HG03460 (cell line): ENCODE data around the gene EML1.

ENCODE experiments used
- ATAC-seq: cut with Tn5 transposase; IDR thresholded peaks from one replicate; pipeline ENCODE4 v1.9.1; 2021; ENCODE audit not compliant: unreplicated experiment

Gene EML1

DNA sequence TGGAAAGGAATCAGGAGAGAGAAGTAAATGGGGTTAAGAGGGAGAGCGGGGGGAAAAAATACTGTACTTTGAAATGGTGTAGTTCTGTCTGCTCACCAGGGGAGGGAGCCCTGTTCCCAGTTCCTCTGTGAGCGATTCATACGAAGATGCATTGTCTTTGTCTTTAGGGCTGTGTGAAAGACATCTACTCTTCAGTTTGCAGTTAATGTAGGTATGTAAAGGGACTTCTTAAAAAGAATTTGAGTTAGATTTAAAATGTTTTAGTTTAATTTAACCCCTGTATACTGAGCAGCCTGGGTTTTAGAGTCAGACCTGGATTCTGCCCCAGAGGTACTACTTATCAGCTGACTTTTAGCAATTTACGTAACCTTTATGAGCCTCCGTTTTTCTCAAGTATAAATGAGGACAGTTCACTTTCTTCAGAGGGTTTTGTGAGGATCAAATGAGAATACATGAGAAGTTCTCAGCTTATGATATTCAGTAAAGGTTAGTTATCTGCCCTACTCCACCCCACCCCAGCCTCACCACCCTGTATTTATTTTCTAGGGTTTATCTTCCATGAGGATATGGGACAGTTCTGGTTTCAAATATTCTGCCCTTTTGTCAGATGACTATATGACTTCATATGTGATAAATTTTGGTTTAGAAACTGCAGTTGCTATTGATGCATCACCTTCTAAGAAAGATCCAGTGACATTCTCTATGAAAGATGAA, 189.5 kb downstream of the EML1 start:
- ATAC-seq, result peak; percentile 65

DNA sequence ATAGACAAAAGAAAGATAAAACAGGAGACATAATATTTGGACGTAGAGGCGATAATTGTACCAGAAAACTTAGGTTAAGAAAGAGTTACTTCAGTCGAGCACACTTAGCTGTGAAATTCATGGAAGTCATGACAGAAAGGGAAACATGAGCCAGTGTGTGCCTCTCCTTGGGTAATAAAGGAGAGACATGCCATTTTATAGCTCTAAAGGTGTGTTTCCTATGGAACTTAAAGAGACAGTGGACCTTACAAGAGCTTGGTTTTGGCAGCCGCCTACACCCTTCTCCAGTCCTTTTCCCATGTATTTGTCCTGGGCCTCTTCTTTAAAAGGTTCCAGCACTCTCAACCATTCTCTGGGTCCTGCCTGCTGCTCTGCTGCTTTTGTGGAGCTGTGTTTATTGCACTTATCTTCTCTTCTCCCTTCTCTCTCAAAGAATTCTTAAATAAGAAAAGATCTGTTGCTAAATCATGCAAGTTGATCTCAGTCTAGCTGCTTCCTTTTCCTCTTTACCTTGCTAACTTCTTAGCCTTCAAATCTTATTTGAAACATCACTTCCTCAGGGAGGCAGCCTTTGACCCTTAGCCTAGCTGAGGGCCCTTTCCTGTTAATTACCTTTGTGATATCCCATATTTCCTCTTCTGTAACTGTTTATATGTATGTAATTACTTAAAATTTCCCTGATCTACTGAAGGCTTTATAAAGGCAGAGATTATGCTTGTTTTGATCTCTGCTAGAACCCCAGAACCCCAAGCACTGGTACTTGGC, 190.2 kb downstream of the EML1 start:
- ATAC-seq, result no peak

DNA sequence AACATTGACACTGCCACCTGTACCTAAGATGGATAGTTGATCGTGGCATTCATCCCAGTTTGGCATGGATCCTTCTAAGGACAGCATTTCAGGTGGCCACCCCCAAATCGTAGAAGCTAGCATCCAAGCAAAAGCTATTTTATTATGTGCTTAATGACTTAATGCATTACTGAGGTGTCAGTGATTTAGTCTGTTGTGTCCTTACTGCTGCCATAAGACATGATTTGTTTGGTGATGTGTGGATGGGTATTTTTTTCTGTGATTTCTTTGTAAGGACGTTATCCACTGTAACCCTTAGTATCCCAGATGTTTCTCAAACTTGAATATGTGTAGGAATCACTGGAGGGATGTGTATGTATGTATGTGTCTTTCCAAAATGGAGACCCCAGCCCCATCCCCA, 190.8 kb downstream of the EML1 start:
- no peak for ATAC-seq

DNA sequence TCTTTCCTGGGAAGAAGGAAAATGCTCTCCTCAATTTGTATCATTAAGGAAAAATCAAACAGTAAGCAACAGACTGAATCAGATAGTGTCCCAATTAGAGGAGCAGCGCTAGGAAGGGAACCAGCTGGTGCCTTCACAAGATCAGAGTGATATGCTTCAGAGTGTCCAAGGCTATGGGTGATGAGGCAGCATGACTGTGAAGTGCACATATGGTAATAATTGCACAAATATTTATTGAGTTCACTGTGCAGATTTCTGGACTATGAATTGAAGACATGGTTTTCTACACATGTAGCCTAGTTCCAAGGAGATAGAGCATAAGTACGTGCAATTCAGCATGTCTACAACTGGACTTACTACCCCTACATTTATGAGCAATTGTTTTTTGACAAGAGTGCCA, 193.2 kb downstream of the EML1 start:
- no peak for ATAC-seq

DNA sequence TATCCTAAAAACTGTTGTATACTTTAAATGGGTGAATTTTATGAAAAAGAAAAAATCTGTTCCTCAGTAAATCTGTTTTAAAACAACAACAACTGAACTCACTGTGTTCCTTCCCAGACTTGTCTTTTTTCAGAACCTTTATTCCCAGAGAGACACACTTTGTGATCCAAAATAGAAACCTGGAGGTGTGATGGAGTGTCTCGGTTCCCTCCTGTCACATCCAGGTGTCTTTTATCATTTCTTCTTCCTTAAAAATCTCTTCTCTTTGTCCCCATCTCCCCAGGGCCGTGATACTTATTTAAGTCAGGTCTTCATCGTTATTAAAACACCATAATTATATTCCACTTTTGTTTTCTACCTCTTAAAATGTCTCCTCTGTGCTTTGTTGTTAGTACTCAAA, 195.8 kb downstream of the EML1 start:
- ATAC-seq, result no peak

DNA sequence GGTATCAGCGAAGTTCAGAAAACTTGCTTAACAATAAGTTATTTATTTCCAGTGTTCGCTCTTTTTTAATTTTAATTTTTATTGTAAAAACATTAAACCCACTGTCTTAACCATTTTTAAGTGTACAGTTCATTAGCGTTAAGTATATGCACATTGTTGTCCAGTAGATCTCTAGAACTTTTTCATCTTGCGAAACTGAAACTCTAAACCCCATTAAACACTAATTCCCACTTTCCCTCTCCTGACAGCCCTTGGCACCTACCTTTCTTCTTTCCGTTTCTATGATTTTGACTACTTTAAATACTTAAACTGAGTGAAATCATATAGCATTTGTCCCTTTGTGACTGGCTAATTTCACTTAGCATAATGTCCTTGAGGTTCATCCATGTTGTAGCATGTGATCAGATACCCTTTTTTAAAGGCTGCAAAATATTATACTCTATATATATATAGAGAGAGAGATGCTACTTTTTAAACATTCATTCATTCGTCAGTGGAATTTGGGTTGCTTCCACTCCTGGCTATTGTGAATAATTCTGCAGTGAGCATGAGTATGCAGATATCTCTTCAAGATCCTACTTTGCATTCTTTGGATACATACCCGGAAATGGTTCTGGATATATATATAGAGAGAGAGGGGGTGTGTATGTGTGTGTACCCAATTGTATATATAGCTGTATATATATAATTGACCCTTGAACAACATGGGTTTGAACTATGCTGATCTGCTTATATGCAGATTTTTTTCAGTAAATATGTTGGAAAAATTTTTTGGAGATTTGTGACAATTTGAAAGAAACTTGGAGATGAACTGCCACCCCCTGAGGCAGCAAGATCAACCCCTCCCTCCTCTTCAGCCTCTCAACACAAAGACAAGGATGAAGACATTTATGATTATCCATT, 197.3 kb downstream of the EML1 start:
- ATAC-seq, result no peak

DNA sequence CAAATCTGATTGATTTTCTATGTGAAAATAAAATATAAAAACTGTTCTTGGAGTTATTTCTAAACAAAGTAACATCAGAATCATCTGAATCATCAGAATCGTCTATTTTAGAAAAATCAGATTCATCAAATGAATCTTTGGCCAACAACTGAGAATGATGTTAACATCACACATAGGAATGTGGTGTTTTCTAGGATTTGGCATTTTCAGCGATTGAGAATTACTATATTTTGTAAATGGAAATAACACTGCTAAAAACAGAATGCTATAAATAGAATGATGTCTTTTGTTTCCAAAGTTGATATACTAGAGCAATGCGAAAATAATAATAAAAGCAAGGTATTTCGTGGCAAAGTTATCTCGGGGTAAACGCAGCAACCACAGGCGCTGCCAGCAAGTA, 198.1 kb downstream of the EML1 start:
- ATAC-seq, result no peak
